Activated CD4-positive, alpha-beta T cell treated with anti-CD3 and anti-CD28 coated beads, Interleukin-2, amount 50 U/mL, for 24 hours (primary cell): ENCODE data around the gene PTP4A1.
"Not testable (repeated sequence)": the region's sequence is repeated elsewhere in the genome, so short reads cannot be mapped to it uniquely, and the experiment has no call there.

ENCODE experiments used
- DNase-seq, 2 donors: peaks; one replicate each; pipeline ENCODE4 v3.0.0-alpha.2; 2020; ENCODE audit warnings: low read depth in 1 of 2, low spot score in 1 of 2

The PTP4A1 gene

DNA sequence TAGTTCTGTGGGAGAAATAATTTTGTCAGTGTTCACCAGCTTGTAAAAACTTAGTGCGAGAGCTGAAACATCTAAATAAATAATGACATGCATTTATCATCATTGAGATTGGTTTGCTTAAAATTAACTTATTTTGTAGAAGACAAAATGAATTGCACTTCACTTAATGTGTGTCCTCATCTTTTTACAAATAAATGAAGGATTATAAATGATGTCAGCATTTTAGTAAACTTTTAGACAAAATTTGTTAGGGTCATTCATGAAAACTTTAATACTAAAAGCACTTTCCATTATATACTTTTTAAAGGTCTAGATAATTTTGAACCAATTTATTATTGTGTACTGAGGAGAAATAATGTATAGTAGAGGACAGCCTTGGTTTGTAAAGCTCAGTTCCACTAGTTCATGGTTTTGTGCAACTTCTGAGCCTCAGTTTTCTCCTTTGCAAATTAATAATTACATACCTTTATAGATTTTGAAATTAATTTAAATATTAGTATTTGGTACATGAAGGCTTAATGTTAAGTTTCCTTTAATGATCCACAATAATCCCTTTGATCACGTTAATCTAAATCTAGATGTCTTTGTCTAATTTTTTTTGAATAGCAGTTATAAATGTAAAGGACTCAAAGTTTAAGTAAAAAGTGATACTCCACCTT, 9.2 kb downstream of the PTP4A1 start:
- DNase-seq: no peak

DNA sequence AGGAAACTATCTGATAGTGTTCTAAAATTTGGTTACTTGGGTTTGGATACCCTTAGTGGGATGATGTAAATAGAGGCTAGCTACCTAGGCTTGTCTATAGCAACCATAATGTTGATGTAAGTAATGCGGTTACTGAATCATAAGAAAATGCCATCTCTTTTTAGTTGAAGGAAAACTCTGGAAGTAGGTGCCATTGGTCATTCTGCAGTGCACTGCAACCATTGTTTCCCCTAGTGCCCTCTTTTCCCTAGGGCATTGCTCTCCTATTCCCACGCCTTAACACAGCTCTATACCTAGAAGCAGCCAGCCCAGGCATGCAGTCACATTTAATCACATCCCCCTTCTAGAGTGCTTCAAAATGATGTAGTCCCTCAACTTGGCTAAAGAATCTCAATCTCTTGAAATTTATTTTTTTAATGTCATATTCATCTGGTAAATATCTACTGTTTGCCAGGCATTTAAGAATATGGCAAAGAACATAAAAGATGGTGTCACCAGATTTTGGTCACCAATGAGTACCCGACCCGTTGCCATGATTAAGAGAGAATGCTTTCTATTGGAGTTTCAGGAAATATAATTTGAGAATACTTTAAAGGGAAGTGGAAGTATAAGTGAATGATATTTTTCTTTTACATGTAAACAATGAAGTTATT, 10.4 kb downstream of the PTP4A1 start:
- no peak for DNase-seq

- no peak for DNase-seq
Observed at GRCh38 chr6:63584125-63584514, 11.8 kb downstream of the PTP4A1 start.

DNA sequence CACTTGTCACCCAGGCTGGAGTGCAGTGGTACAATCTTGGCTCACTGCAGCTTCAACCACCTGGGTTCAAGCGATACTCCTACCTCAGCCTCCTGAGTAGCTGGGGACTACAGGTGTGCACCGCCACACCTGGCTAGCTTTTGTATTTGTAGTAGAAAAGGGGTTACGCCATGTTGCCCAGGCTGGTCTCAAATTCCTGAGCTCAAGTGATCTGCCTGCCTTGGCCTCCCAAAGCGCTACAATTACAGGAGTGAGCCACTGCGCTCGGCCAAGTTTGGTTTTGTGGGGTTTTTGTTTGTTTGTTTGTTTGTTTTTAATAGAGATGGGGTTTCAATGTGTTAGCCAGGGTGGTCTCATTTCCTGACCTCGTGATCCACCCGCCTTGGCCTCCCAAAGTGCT, 12.3 kb downstream of the PTP4A1 start:
- DNase-seq: no peak

- not testable (repeated sequence) for DNase-seq
Observed at GRCh38 chr6:63585652-63586051, 13.4 kb downstream of the PTP4A1 start.

GRCh38 chr6:63589952-63590411, 17.7 kb downstream of the PTP4A1 start:
- DNase-seq: no peak

DNA sequence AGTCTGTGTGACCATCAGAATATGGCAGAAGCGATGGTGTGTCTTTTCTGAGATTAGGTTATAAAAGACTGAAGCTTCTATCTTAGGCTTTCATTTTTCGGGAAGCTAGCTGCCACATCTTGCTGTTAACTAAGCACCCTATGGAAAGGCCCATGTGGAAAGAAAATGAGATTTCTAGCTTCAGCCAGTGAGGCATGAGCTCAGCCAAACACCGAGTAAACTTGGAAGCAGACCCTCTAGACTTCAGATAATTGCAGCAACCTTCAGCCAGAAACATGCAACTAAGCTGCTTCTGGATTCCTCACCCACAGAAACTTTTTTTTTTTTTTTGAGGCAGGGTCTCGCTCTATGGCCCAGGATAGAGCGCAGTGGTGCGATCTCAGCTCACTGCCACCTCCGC, 20.6 kb downstream of the PTP4A1 start:
- DNase-seq: no peak

DNA sequence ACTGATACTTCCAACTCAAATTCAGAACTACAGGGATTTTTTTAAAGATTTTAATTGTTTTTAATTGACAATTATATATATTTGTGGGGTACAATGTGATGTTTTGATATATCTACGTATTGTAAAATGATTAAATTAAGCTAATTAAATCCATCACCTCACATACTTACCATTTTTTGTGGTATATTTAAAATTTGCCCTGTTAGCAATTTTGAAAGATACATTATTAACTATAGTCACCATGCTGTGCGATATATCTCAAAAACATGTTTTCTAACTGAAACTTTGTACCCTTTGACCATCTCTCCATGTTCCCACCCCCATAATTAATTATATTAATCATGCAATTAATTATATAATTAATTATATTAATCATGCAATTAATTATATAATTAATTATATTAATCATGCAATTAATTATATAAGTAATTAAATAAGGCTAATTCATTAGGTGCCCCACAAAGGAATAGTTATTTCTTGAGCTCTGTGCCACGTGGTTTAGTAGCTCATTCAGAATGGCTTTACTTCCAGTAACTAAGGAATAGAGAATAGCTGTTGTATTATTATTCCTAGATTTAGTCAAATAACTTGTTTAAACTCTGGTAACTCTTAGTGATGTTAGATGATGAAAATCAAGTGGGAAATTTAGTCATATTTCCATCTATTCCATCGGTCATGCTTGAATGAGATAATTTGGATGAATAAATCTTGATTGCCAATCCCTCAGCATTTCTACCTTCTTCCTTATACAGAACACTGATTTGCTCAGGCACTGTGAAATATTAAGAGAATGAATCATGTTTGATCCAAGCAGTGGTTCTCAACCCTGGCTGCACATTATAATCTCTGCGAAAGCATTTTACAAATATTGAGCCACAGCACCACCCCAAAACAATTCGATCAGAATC, 25.1 kb downstream of the PTP4A1 start:
- no peak for DNase-seq

DNA sequence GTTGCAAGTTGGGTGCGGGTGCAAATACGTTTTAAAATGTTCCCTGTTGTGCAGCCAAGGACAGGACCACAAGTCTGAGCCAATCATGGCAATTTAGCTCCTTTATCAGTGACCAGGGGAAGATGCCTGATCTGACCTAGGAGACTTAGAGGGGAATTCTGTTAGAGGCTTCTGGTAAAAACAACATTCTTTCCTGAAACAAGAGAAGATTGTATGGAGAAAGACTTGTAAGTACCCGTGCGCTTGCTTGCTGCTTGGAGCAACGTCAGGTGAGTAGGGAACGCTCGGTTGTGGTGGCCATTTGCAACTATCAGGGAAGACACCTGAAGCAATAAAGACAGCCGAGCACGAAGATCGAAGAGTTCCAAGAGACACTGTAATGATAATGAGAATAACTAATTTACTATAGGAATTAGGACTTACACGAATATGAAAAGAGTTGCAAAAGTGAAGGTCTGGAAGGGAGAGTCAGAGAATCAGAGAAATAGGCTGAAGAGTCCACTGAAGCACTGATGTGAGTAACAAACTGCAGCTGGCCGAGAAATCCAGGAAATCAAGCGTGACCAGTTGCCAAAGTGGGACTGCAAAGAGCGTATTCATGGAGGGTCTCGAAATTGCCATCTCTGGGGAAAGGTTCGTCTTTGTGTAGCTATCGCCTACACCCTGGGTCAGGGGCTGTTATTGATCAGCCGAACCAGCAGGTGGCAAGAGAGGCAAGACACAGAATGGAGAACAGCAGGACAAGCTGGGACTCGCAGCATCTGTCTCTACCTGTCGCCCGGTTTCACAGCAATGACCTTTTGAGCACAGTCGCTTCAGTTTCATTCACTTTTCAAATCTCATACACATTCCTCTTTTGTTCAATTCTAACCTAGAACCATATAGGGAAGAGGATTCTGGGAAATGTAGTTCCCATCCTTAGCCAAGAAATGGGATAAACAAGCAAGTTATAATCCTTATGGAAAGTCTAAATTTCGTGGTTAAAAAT, 26.1 kb downstream of the PTP4A1 start:
- DNase-seq: peak; percentile 53 to 75

- no peak for DNase-seq
Observed at GRCh38 chr6:63599243-63599642, 27.0 kb downstream of the PTP4A1 start.

GRCh38 chr6:63600136-63600535, 27.9 kb downstream of the PTP4A1 start:
- DNase-seq: no peak

- no peak for DNase-seq
Observed at GRCh38 chr6:63609231-63609630, 37.0 kb downstream of the PTP4A1 start.

- no peak for DNase-seq
Observed at GRCh38 chr6:63610944-63611343, 38.7 kb downstream of the PTP4A1 start.

GRCh38 chr6:63611560-63611959, 39.3 kb downstream of the PTP4A1 start:
- DNase-seq: no peak

GRCh38 chr6:63615590-63615989, 43.3 kb downstream of the PTP4A1 start:
- no peak for DNase-seq
